ENCODE measurements around the gene COL7A1. TPM values are rescaled to one million over a fixed set of nuclear protein-coding genes. Genes with fewer than 3 reads are reported as not detected.
A peak's percentile ranks its signal among the peaks of the same experiment; 100 is the strongest.

The COL7A1 gene
- total and polyA plus RNA-seq, 2 of the 13 experiments (the other 11 are each of a cell fraction or from before 2014, with no cell fraction given), result 2.7 to 11.7 TPM

DNA sequence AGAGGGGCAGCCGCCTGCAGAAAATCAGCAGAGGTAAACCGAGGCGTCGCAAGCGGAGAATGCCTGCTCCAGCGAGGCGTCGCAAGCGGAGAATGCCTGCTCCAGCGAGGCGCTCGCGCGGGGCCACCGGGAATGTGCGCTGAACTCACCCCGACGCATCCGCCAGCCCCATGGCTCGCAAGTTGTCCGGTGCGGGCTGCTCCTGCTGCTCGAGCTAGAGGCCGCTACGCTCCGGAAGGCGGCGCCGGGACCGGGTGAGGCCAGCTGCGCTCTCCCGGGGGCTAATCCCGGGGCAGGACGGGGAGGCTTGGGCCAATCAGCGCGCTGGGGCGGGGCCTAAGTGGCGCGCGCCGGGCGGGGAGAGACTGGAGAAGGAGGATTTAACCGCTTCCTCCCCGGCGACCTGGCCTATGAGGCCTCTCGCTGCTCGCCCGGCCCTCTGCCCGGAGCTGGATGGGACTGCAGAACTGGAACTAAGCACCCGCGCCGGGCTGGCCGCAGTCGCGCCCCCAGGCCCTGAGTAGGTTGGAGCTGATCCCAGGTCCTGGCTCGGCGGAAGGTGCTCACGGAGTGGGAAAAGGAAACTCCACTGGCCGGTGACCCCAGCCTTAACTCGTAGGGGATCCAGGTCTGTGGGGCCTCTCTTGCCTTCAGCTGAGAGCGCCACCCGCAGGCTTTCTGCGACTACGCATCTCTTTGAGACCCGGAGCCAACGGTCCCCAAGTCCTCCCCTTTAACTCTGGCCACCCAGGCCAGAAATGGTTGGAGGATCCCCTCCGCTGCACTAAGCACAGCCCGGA, 40.3 kb upstream of the COL7A1 start, which contains the start of gene SLC26A6 (continued):
- TF ChIP-seq, protein P1, sequence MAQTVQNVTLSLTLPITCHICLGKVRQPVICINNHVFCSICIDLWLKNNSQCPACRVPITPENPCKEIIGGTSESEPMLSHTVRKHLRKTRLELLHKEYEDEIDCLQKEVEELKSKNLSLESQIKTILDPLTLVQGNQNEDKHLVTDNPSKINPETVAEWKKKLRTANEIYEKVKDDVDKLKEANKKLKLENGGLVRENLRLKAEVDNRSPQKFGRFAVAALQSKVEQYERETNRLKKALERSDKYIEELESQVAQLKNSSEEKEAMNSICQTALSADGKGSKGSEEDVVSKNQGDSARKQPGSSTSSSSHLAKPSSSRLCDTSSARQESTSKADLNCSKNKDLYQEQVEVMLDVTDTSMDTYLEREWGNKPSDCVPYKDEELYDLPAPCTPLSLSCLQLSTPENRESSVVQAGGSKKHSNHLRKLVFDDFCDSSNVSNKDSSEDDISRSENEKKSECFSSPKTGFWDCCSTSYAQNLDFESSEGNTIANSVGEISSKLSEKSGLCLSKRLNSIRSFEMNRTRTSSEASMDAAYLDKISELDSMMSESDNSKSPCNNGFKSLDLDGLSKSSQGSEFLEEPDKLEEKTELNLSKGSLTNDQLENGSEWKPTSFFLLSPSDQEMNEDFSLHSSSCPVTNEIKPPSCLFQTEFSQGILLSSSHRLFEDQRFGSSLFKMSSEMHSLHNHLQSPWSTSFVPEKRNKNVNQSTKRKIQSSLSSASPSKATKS (CRISPR knock-in tag; IDR thresholded peaks at IDR 0.05), result no peak
- TF ChIP-seq, protein P2, sequence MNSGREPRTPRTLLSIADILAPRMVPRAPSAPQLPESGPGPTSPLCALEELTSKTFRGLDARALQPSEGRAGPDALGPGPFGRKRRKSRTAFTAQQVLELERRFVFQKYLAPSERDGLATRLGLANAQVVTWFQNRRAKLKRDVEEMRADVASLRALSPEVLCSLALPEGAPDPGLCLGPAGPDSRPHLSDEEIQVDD (CRISPR knock-in tag; IDR thresholded peaks at IDR 0.05; ENCODE audit: borderline replicate concordance), result no peak
- TF ChIP-seq NKX3-1 (CRISPR knock-in tag; IDR thresholded peaks at IDR 0.05) (no peak; the same call in 1 of the 2 replicates), HOXA9 (CRISPR knock-in tag; IDR thresholded peaks at IDR 0.05; ENCODE audit: borderline replicate concordance) (0 out of 2 replicates have a peak, but pooled peaks have one; percentile 22), PRPF4 (IDR thresholded peaks at IDR 0.05; ENCODE audit: low read depth, low read length, poor library complexity, severe bottlenecking) (no peak), SALL2 (CRISPR knock-in tag; IDR thresholded peaks at IDR 0.05) (peak; percentile 65; the same call in 1 of the 2 replicates), ZBTB8A (CRISPR knock-in tag; IDR thresholded peaks at IDR 0.05; ENCODE audit: borderline replicate concordance, low read depth) (no peak; the same call in 1 of the 2 replicates), ZNF326 (CRISPR knock-in tag; IDR thresholded peaks at IDR 0.05; ENCODE audit: borderline replicate concordance) (0 out of 2 replicates have a peak, but pooled peaks have one; percentile 29), PCBP1 (IDR thresholded peaks at IDR 0.05; ENCODE audit: borderline replicate concordance, low read depth, low read length) (no peak; the same call in 1 of the 2 replicates), CENPX (CRISPR knock-in tag; IDR thresholded peaks at IDR 0.05) (no peak), ZNF816 (CRISPR knock-in tag; IDR thresholded peaks at IDR 0.05; ENCODE audit: borderline replicate concordance) (0 out of 2 replicates have a peak, but pooled peaks have one; percentile 80), MZF1 (CRISPR knock-in tag; IDR thresholded peaks at IDR 0.05; ENCODE audit: borderline replicate concordance) (peak; percentile 87; the same call in 1 of the 2 replicates), ZNF234 (CRISPR knock-in tag; conservative IDR thresholded peaks at IDR 0.05) (0 out of 2 replicates have a peak, but pooled peaks have one; percentile 62), ZBTB20 (CRISPR knock-in tag; IDR thresholded peaks at IDR 0.05; ENCODE audit: borderline replicate concordance, low read depth) (no peak), ZBTB1 (CRISPR knock-in tag; IDR thresholded peaks at IDR 0.05; ENCODE audit: borderline replicate concordance) (no peak)
- TF ChIP-seq, protein P3, sequence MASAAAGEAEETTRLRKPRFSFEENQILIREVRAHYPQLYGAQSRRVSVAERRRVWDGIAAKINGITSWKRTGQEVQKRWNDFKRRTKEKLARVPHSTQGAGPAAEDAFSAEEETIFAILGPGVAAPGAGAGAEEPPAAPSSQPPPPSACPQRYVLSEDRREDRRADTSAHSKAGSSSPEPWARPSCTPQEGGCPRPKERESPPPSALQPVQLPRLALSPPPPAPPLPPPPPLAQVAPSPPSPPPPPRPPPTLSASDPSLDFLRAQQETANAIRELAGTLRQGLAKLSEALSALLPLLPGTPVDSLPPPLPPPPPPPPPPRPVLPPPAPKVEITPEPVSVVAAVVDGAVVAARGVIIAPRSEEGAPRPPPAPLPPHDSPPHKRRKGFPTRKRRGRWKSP (CRISPR knock-in tag; IDR thresholded peaks at IDR 0.05), result no peak; the same call in 1 of the 2 replicates
- TF ChIP-seq, protein P4, sequence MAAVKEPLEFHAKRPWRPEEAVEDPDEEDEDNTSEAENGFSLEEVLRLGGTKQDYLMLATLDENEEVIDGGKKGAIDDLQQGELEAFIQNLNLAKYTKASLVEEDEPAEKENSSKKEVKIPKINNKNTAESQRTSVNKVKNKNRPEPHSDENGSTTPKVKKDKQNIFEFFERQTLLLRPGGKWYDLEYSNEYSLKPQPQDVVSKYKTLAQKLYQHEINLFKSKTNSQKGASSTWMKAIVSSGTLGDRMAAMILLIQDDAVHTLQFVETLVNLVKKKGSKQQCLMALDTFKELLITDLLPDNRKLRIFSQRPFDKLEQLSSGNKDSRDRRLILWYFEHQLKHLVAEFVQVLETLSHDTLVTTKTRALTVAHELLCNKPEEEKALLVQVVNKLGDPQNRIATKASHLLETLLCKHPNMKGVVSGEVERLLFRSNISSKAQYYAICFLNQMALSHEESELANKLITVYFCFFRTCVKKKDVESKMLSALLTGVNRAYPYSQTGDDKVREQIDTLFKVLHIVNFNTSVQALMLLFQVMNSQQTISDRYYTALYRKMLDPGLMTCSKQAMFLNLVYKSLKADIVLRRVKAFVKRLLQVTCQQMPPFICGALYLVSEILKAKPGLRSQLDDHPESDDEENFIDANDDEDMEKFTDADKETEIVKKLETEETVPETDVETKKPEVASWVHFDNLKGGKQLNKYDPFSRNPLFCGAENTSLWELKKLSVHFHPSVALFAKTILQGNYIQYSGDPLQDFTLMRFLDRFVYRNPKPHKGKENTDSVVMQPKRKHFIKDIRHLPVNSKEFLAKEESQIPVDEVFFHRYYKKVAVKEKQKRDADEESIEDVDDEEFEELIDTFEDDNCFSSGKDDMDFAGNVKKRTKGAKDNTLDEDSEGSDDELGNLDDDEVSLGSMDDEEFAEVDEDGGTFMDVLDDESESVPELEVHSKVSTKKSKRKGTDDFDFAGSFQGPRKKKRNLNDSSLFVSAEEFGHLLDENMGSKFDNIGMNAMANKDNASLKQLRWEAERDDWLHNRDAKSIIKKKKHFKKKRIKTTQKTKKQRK (IDR thresholded peaks at IDR 0.05; ENCODE audit: low read length), result no peak
- TF ChIP-seq, protein P5, sequence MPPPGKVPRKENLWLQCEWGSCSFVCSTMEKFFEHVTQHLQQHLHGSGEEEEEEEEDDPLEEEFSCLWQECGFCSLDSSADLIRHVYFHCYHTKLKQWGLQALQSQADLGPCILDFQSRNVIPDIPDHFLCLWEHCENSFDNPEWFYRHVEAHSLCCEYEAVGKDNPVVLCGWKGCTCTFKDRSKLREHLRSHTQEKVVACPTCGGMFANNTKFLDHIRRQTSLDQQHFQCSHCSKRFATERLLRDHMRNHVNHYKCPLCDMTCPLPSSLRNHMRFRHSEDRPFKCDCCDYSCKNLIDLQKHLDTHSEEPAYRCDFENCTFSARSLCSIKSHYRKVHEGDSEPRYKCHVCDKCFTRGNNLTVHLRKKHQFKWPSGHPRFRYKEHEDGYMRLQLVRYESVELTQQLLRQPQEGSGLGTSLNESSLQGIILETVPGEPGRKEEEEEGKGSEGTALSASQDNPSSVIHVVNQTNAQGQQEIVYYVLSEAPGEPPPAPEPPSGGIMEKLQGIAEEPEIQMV (CRISPR knock-in tag; IDR thresholded peaks at IDR 0.05; ENCODE audit: low read depth), result no peak

All from HepG2 (cell line).